Fibroblast of skin of right biceps (primary cell): ENCODE measurements around the gene STIP1.
A peak's percentile ranks its signal among the peaks of the same experiment; 100 is the strongest.
"Not testable (repeated sequence)": the region's sequence is repeated elsewhere in the genome, so short reads cannot be mapped to it uniquely, and the experiment has no call there.

ENCODE experiments used
- DNase-seq: peaks from one replicate; pipeline ENCODE4 v3.0.0-alpha.2; 2013

STIP1 gene

DNA sequence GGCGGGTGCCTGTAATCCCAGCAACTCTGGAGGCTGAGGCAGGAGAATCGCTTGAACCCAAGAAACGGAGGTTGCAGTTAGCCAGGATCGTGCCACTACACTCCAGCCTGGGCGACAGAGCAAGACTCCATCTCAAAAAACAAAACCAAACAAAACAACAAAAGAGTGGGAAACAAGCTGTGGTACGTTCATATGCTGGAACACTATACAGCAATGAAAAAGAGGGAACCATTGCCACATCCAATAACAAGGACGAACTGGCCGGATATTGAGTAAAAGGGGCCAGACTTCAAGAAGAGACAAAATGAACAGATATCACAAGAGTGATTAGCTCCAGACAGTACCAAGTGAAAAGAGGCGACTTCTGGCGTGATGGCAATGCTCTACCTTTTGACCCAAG lies 24.9 kb upstream of the STIP1 start:
- DNase-seq: no peak

DNA sequence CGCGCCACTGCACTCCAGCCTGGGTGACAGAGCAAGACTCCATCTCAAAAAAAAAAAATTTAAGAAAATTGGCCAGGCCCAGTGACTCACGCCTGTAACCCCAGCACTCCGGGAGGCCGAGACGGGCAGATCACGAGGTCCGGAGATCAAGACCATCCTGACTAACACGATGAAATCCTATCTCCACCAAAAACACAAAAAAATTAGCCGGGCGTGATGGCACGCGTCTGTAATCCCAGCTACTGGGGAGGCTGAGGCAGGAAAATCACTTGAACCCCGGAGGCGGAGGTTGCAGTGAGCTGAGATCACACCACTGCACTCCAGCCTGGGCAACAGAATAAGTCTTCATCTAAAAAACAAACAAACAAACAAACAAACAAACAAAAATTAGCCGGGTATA lies 23.2 kb upstream of the STIP1 start:
- DNase-seq: not testable (repeated sequence)

DNA sequence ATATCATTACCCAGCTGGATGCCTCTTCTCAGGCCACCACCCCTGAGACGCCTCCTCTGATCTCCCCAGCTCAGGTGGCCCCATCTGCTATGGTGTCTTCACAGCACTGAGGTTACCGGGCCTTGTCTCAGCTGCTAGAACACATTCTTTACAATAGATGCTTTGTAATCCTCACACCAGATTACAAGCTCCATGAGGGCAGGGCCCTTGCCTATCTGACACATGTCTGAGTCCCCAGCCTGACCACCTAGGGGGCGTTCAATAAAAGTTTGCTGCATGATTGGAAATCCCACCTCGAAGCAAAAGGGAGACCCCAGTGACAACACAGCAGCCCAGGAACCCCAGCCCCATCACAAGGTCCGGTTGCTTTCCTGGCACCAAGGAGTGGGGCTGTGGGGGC lies 22.0 kb upstream of the STIP1 start:
- no peak for DNase-seq

DNA sequence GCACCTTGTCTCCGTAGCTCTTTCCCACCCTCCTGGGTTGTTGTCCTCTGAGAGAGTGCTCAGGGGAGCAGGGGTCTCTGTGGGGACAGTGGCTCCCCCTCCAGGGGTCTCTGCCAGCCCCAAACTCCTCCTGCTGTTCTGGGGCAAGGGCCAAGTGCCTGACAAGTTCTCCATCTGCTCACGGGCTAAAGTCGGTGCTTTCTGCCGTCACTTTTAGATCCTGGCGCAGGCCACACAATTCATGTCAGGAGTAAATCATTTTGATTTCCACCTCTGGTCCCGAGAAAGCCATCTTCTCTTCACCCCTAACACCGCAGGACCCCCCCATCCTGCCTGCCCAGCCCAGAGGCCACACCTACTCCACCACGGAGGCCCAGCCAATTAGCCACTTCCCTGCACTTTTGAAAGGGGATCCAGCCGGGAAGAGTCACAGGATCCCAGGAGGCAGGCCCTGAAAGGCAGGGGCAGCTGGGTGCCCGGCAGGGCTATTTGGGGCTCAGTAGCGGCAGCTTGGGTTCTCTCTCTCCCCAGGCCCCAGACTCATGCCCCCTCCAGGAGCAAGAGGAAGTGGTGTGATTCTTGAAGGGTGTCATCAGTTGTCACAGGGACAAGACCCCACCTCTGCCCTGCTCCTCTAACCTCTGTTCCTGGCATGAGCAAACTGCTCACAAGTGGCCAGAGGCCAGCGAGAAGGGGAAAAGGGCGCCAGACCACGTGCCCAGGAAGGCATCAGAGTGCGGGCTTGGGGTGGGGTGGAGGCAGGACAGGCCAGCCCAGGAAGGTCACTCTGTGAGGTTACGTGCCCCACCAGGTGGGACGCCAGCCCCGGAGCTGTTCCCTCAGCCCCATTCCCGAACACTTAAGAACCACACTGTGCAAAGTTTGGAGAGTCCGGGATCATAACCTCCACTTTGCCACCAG lies 21.3 kb upstream of the STIP1 start:
- DNase-seq: no peak

DNA sequence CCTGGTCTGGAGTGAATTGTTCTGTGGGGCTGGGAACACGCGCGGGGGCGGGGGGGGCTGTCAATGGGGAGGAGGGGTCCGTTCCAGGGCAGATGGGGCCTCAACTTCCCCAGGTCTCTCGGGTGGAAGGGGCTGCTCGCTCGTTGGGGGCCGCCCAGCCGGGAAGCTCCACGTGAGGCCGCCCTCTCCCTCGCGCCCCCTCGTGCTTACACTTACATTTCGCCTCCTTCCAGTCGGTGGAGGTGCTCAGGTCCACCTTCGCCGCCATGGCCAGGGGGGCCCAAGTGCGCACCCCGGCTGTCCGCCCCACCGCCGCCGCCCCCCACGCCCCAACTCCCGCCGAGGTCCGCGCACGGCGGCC lies 20.5 kb upstream of the STIP1 start:
- DNase-seq: peak; percentile 29

DNA sequence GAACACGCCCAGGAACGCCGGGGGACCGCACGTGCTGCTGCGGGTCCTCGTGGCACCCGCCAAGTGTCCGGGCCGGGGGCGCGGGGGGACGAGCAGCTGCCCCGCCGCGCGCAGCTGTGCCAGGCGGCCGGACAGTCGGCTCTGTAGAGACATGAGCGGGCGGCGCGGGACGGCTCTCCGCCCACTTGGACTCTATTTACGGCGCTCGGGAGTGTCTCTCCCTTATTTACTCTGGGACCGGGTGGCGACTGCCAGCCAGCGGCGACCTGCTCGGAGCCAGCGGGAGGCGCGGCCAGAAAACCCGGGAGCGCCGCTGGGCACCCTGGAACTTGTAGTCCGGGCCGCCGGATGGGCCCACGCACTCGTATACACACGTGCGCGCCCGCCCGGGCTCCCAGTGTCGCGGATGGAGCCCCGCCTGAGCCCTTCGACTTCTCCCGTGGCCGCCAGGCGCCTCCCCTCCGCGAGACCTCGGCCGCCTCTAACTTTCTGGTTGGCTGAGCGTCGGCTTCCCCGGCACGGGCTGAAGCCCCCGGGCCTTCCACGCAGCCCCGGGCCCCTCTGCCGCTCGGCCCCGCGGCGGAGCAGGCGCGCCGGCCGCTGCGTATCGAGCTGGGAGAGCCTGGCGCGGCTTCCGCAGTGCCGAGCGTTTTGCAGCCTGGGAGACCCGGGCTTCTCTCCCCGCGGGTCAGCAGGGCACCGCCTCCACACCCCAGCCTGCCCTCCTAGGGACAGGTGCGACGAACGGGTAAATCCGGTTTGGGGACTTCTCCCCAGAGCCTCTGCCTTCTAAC lies 19.9 kb upstream of the STIP1 start, which contains the start of gene MACROD1:
TSS of gene MACROD1 (minus strand) at position 272 of the 794 bp plus-strand sequence. CDS start at position 153, 119 bp downstream.
- DNase-seq: peak; percentile 84

DNA sequence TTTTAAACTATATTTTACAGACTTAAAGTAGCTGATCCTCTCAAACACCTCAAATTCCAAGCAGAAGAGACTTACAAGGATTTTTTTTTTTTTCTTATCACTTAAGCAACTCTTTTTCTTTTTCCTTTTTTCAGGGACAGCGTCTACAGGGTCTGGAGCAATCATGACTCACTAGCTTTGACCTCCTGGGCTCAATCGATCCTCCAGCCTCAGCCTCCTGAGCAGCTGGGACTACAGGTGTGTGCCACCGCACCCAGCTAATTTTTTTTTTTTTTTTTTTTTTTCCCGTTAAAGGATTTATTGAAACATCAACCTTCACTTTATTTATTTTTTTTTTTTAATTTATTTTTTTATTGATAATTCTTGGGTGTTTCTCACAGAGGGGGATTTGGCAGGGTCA lies 15.6 kb upstream of the STIP1 start:
- no peak for DNase-seq

DNA sequence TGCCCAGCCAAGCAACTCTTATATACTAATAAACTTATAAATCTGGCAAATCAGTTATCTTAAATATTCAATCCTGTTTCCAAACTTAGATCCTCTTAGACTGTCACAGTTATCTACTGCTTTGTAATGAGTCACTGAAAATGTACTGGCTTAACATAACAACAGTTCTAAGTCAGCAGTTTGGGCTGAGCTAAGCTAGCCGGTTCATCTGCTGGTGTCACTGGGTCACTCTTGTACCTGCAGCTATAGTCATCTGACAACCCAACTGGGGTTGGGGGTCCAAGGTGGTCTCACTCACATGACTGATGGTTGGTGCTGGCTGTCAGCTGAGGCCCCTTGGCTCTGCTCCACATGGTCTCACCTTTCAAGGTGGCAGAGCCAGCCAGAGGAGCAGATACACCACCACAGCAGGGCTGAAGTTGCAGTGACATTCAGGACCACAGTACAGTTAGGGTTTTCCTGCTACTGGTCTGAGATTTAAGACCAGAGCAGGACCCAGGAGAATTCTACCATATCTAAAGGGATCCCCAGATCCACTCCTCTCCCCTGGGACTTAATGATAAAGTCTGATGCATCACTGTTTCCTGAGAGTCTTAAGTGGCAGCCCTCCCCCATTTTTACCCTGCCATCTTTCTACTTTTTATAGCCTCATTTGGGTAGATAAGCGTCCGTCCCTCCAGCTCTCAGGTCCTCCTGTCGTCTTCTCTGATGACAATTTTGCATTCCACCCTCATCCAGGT lies 12.2 kb upstream of the STIP1 start:
- DNase-seq: no peak

DNA sequence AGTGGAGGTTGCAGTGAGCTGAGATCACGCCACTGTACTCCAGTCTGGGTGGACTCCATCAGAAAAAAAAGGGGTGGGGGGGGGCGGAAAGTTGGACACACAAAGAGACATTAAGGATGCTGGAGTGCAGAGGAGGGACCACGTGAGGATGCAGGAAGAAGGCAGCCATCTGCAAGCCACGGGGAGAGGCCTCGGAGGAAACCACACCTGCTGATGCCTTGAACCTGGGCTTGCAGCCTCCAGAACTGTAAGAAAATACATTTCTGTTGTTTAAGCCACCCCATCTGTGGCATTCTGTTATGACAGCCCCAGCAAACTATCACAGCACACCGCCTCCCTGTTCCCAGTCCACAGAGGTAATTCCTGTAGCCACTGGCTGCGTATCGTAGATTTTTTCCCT lies 9.2 kb upstream of the STIP1 start:
- DNase-seq: no peak

DNA sequence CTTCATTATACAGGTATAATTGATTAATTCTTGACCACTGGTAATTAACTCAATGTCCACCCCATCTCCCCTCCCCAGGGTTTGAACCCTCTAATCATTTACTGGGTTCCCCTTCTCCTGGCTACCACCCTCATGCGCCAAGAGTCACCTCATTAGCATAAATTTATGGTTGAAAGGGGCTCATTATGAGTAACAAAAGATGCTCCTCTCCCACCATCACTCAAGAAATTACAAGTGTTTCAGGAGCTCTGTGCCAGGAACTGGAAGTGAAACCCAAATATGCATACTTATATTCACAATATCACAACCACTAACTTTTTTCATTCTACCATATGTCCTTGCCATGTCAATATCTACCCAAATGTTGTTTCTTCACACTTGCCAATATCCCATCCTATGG lies 7.8 kb upstream of the STIP1 start:
- no peak for DNase-seq

DNA sequence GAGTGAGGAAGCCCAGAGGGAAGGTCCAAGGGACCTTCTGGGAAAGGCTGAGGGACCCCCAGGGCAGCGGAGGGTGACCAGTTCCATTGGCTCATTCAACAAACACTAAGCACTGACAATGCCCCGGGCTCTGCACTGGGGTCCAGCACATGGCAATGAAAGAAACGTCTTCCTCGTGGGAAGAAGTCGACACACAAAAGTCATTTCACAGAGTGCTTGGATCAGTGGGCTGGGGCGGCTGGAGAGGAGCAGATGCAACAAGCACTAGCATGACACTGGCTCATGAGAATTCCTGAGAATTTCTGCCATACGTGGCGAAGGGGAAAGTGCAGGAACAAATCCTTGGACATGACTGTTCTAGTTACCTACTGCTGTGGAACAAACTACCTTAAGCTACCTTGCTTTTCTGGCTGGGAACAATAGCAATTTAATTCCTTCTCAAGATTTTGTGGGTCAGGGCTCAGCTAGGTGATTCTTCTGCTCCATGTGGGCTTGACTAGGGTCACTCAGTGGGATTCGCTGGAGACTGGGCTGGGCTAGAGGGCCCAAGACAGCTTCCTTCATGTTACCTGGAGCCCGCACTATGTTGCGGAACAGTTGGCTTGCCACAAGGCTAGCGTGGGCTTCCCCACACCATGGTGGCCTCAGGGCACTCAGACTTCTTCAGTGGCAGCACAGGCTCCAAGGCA lies 6.9 kb upstream of the STIP1 start:
- DNase-seq: no peak

DNA sequence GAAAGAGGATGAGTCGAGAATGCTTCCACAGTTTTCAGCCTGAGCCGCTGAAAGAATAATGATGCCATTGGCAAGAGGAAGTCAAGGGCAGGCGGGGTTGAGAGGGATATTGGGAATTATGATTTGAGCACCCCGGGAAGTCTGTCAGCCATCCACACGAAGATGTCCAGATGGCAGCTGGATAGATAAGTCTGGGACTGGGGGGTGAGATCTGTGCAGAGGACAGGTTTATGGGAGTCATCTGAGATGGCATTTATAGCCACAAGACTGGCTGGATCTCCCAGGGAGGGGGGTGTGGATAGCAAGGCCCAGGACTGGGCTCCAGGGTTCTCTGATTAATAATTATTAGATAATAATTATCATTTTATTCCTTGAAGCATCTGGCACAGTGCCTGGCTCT lies 5.1 kb upstream of the STIP1 start:
- DNase-seq: no peak

DNA sequence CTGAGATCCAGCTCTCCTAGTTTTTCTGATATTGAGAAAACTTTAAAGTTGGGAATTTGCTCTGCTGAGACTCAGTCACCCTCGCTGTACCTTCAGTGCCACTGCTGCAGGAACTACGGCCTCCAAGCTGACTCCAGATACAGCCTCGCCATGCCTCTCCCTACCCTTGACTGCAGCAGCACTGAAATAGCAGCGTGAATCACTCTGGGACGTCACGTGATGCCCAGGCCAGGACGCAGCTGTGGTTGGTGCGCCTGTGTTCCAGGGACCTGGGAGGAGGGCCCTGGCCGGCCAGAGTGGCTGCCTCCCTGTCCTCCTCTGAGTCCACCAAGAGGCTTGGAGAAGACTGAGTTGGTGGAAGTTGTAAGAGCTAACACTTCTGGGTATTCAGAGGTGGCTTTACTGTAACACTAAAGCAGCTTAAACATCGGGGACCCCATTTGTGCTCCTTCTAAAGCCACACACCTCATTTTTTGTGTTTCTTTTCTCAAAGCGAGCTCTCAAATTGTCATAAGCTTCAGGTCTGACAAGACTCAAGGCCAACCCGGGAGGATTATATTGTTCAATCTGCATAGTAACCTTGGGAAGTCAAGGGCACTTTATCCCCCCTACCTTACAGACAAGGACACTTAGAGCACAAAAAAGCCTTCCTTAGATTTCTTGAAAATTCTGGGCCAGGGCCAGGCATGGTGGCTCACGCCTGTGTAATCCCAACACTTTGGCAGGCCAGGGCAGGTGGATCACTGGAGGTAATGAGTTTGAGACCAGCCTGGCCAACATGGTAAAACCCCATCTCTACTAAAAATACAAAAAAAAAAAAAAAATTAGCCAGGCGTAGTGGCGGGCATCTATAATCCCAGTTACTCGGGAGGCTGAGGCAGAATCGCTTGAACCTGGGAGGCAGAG lies 4.2 kb upstream of the STIP1 start:
- DNase-seq: peak; percentile 91

DNA sequence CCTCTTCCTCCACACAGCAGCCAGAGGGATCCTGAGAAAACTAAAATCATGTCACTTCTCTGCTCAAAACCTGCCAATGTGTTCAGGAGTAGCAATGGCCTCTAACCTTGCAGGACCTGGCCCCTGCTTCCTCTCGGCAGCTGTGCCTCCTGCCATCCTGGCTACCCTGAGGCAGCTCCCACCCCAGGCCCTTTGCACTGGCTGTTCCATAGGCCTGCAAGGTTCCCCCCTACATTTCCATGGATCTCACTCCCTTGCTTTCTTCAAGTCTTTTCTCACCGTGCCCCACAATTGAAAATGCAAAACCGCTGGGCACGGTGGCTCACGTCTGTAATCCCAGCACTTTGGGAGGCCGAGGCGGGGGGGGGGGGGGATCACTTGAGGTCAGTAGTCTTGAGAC lies 2.1 kb upstream of the STIP1 start:
- DNase-seq: no peak

DNA sequence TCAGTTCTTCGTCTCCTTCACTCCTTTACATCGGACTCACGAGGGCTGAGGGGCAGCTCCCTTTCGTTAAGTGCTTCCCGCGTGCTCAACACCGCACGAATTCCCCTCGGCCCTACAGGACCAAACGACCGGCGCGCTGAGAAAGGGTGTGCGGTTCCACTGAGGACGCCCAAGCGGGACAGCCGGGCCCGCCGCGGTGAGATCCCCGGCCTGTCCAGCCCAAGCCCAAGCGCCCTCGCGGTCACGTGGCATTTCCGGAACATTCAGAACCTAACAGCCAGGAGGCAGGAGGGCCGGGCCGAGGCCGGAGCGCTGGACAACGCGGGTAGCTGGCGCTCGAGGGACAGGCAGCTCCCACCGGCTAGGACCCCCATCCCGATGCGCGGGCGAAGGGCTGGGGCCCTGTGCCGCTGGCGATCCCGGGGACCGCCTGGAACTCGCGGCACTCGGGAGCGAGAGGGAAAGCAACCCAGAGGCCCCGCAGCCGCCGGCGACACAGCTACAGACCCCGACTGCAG lies 737 bp upstream of the STIP1 start:
- peak; percentile 76 for DNase-seq

DNA sequence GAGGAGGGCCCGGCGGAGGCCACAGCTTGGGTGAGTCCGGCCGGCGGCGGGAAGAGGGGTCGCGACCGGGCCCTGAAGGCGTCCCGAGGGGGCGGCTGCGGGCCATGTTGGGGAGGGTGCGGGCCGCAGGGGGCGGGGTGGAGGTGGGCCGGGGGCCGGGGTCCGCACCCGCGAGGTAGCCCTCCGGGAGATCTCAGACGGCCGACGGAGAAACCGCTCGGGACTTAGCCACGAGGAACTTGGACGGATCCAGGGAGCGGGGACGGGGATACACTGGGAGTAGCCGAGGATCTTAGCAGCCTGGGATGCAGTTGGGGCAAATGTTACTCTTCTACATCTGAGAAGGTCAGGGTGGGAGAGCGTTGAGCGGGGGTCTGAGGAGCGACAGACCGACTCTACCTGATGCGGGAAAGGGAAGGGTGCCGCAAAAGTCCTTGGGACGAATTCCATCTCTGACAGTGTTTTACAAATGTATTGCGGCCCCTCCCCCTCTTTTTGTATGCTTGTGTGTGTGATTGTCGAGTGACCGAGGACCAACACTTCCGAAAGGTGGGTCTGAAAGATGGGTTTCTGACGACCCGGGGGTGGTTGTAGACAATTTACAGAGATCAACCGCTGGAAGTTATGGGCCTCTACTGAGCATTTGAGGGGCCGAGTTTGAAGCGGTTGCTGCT lies 658 bp downstream of the STIP1 start:
- no peak for DNase-seq

DNA sequence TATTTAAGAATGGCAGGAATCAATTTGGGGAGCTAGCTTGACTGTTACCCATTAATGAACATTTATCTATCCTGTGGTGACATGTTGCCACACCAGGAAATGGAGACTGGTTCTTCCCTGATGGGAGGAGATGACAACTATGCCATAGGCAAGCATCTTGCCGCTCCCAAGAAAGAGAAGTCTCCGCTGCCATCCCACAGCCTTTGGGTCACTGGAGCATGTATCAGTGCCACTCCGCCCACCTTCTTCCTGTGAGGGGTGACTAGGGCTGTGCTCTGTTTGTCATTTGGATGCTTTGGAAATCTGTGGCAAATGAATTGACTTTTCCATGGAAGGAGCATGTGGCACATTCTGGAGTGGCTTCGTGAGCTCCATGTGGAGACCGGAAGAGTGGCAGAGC lies 6.5 kb downstream of the STIP1 start:
- DNase-seq: no peak

DNA sequence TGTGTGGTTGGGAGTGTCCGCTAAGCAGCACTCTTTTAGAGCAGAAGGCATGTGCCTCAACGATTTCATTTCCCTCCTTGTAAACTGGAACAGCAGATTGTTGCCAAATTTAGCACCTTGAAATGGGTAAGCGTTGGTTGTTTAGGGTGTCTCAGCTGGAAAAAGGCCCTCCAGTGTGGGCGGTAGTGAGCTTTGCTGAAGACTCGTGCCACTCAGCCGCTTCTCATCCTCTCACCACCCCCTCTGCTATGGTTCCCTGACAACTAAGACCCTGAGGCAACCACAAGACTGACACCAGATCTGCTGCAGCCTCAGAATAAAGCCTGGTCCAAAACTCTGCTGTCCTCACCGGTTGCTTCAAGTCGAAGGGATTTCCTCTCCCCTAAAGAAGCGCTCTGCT lies 10.7 kb downstream of the STIP1 start:
- DNase-seq: no peak

DNA sequence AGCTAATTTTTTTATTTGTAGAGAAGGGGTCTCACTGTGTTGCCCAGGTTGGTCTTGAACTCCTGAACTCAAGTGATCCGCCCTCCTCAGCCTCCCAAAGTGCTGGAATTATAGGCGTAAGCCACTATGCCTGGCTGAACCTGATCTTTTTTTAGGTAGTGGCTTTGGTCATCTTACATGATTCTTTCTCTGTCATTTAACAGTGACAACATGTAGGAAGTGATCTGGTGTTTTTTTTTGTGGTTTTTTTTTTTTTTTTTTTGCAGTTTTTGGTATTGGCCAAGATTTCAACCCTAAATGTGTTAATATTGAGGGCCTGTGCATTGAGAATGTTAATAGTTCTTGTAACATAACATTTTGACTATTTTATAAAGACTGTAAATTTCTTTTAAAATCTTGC lies 12.5 kb downstream of the STIP1 start:
- no peak for DNase-seq

DNA sequence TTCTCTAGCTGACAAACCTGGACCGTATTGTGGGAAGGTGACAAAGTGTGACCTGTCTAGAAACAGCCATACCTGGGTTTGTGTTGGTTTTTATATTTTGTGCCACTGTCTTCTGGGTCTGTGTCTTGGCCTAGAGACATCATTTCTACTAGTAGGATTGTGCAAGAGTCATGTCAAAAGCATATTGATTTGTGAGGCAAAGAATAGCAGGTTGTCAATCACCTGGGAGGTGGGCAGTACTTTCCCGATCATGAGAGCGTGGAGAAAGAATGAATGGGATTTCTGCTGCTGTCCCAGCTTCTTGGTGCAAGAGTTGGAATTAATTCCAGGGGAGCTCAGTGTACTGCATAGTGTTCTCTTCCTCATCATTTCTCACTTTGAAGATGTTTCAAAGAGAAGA lies 15.6 kb downstream of the STIP1 start:
- DNase-seq: no peak

DNA sequence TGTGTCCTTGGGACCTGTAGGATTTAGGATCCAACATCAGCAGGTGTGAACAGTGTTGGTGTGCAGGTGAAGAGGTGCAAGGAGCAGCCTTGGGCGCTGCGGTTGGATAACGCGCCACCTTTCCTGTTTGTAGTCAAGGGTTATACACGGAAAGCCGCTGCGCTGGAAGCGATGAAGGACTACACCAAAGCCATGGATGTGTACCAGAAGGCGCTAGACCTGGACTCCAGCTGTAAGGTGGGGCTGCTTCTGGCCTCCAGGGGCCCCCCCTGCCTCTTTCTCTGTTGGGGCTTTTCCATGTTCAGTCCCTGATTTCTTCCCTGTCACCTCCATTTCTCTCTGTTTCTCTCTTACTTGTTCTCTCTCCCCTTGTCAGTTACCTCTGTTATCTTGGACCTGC lies 17.0 kb downstream of the STIP1 start:
- no peak for DNase-seq
